Kidney (tissue), 14 donors: ENCODE data around the gene ARID3B. TPM values are rescaled to one million over a fixed set of nuclear protein-coding genes. Genes with fewer than 3 reads are reported as not detected.

Source experiments
- DNase-seq, 5 donors: peaks; one replicate each; pipeline ENCODE4 v3.0.0-alpha.2; 2013 to 2020
- FAIRE-seq: peaks from 2 replicates; lab custom pipeline; 2012; peaks lifted over from hg19 to GRCh38; lab: Jason Lieb, UNC
- H3K27ac ChIP-seq, 2 donors: one replicate each; pipeline ENCODE4 v1.7.0; 2013; ENCODE audit warnings: low read depth in 2 of 2, low read length in 2 of 2, inconsistent platforms in 1 of 2
- H3K27me3 ChIP-seq: one replicate; pipeline ENCODE4 v1.7.1; 2013; ENCODE audit warnings: low read length, inconsistent platforms; ENCODE audit not compliant: control insufficient read depth, insufficient read depth
- H3K36me3 ChIP-seq, 3 donors: one replicate each; pipeline versions ENCODE4 v1.7.0 to v1.7.1; 2013; ENCODE audit warnings: low read length in 3 of 3, control low read depth in 1 of 3, inconsistent platforms in 1 of 3; ENCODE audit not compliant: insufficient read depth in 3 of 3, control insufficient read depth in 2 of 3
- H3K4me1 ChIP-seq, 3 donors: one replicate each; pipeline versions ENCODE4 v1.7.0 to v1.7.1; 2013; ENCODE audit warnings: low read length in 3 of 3, inconsistent platforms in 1 of 3, low read depth in 1 of 3; ENCODE audit not compliant: control insufficient read depth in 2 of 3, insufficient read depth in 2 of 3
- H3K4me3 ChIP-seq, 3 donors: one replicate each; pipeline versions ENCODE4 v1.7.0 to v1.8.1; 2013; ENCODE audit warnings: low read length in 3 of 3, control low read depth in 1 of 3, inconsistent platforms in 1 of 3
- H3K9ac ChIP-seq, 3 donors: one replicate each; pipeline versions ENCODE4 v1.7.0 to v1.7.1; 2013; ENCODE audit warnings: low read length in 3 of 3, control low read depth in 1 of 3, inconsistent platforms in 1 of 3
- H3K9me3 ChIP-seq, 3 donors: one replicate each; pipeline versions ENCODE4 v1.7.0 to v1.7.1; 2013; ENCODE audit warnings: low read length in 3 of 3, control low read depth in 1 of 3, inconsistent platforms in 1 of 3; ENCODE audit not compliant: control insufficient read depth in 2 of 3, insufficient read depth in 1 of 3
- intact Hi-C: fragments of 100-400 bp; cut with DNase I; formaldehyde crosslinking; loops from one replicate; pipeline ENCODE4 v1.11.1; 2022
- polyA plus RNA-seq: library from polyadenylated mRNA; stranded (reverse); fragments of 350-450 nt; fragmentation: Illumina TruSeq; extraction: RNeasy Lipid Tissue Mini Kit (QIAGEN cat#74804); gene quantifications from one replicate; pipeline ENCODE4 v1.2.3, GENCODE V29; 2014; ENCODE audit warnings: low read depth, low replicate concordance; ENCODE audit not compliant: insufficient read depth
- total RNA-seq: library from RNA; stranded (reverse); fragmentation: NEBNext Ultra II Directional; extraction: Animal tissue kit (Norgen Biotek cat#: 25700); gene quantifications from one replicate; pipeline ENCODE4 v1.2.1, GENCODE V29; 2021
- TF ChIP-seq, protein P1 (sequence below): IDR thresholded peaks from 3 replicates; pipeline ENCODE4 v1.5.1; 2012; ENCODE audit warnings: mild to moderate bottlenecking, moderate library complexity, borderline replicate concordance; ENCODE audit not compliant: insufficient read depth; ENCODE audit errors: extremely low read depth
- donor health status: control.
- donor health status: control.
- donor health status: control.
- donor health status: control.
- donor health status: control.
- donor health status: DM: yes; HTN: yes; CAD: no.
- donor health status: Normal renal cell carcinoma (clear cell type).

ARID3B gene
- total and polyA plus RNA-seq, 2 donors from 2014 or later = 2.3 to 6.2 TPM

GRCh38 chr15:74608786-74609185 lies 67.8 kb downstream of the ARID3B start:
- H3K4me3 ChIP-seq = no peak overlapping the region
- DNase-seq (no peak), FAIRE-seq (no peak)
- no peak overlapping the region for H3K27ac ChIP-seq
- no peak overlapping the region for H3K9ac ChIP-seq
- intact Hi-C loops = no loop called here
- no peaks in the 10 kb centered on the region for H3K9me3 ChIP-seq
- H3K27me3 ChIP-seq = no peaks in the 10 kb centered on the region
- TF ChIP-seq, protein P1, sequence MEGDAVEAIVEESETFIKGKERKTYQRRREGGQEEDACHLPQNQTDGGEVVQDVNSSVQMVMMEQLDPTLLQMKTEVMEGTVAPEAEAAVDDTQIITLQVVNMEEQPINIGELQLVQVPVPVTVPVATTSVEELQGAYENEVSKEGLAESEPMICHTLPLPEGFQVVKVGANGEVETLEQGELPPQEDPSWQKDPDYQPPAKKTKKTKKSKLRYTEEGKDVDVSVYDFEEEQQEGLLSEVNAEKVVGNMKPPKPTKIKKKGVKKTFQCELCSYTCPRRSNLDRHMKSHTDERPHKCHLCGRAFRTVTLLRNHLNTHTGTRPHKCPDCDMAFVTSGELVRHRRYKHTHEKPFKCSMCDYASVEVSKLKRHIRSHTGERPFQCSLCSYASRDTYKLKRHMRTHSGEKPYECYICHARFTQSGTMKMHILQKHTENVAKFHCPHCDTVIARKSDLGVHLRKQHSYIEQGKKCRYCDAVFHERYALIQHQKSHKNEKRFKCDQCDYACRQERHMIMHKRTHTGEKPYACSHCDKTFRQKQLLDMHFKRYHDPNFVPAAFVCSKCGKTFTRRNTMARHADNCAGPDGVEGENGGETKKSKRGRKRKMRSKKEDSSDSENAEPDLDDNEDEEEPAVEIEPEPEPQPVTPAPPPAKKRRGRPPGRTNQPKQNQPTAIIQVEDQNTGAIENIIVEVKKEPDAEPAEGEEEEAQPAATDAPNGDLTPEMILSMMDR = no peak
- H3K4me1 ChIP-seq = no peaks in the 10 kb centered on the region
- no peaks in the 10 kb centered on the region for H3K36me3 ChIP-seq

DNA sequence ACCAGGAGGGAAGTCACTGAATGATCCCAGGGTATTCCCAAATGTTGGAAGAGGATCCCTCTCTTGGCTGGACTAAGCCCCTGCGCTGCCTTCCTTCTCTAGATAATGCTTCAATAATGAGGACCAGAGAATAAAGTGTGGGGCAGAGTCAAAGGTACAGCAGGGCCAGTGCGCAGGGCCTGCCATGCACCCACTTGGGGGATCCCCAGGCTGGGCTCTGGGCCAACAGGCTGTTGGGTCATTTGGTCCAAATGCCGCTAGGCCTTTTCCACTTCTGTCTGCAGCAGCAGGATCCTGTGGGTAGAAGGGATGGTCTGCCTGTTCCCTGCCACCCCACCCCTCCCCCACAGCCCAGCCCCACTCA lies 68.9 kb downstream of the ARID3B start:
- Histone ChIP-seq H3K4me3 (no peak overlapping the region), H3K9me3 (no peaks in the 10 kb centered on the region), H3K9ac (no peak overlapping the region), H3K36me3 (no peaks in the 10 kb centered on the region), H3K27me3 (no peaks in the 10 kb centered on the region), H3K27ac (no peak overlapping the region), H3K4me1 (no peaks in the 10 kb centered on the region)
- DNase-seq = peak in 1 of 5 donors; percentile 64
- intact Hi-C loops = no loop called here
- TF ChIP-seq, protein P1 = no peak
- FAIRE-seq = no peak

- Histone ChIP-seq H3K36me3 (no peaks in the 10 kb centered on the region), H3K9ac (no peak overlapping the region), H3K27me3 (no peaks in the 10 kb centered on the region), H3K4me3 (no peak overlapping the region), H3K9me3 (no peaks in the 10 kb centered on the region), H3K4me1 (no peaks in the 10 kb centered on the region), H3K27ac (no peak overlapping the region)
- peak; percentile 21 to 69 (median 55) for DNase-seq
- no peak for FAIRE-seq
- TF ChIP-seq, protein P1 = no peak
- intact Hi-C loops = no loop called here
Observed at GRCh38 chr15:74610302-74610951, 69.4 kb downstream of the ARID3B start.

GRCh38 chr15:74611341-74611740 lies 70.3 kb downstream of the ARID3B start:
- no peak for DNase-seq
- H3K9ac ChIP-seq = no peak overlapping the region
- no peaks in the 10 kb centered on the region for H3K4me1 ChIP-seq
- H3K27ac ChIP-seq = no peak overlapping the region
- no peak for FAIRE-seq
- no peaks in the 10 kb centered on the region for H3K9me3 ChIP-seq
- H3K27me3 ChIP-seq = no peaks in the 10 kb centered on the region
- no peak overlapping the region for H3K4me3 ChIP-seq
- no peaks in the 10 kb centered on the region for H3K36me3 ChIP-seq
- intact Hi-C loops = no loop called here
- TF ChIP-seq, protein P1 = no peak
